SK-N-SH (cell line): Measurements from ENCODE around the gene GAN. TPM values are rescaled to one million over a fixed set of nuclear protein-coding genes. Genes with fewer than 3 reads are reported as not detected.

ENCODE experiments used
- CTCF ChIA-PET: fragments of 300-600, 350-600 bp; formaldehyde crosslinking; extraction: SDS; loops from one replicate; lab custom pipeline; 2021; lab: Yijun Ruan, JAX
- POLR2A ChIA-PET: fragments of 350-600 bp; sonication (Branson Sonifier 250); formaldehyde crosslinking; extraction: SDS; loops from one replicate; lab custom pipeline; 2020; ENCODE audit warnings: antibody characterized with exemption, inconsistent platforms; lab: Yijun Ruan, JAX
- DNase-seq: peaks from one replicate; pipeline ENCODE4 v3.0.0; 2012
- H2AFZ ChIP-seq: fragments of 200-600 bp; sonication (generic); 2 replicates; pipeline ENCODE4 v1.8.1; 2016; ENCODE audit warnings: antibody characterized with exemption, mild to moderate bottlenecking, low read depth
- H3F3A ChIP-seq: fragments of 200-600 bp; sonication (generic); replicated peaks from 2 replicates; pipeline ENCODE3; 2016; ENCODE audit warnings: antibody characterized with exemption, mild to moderate bottlenecking; ENCODE audit not compliant: insufficient read depth
- H3K27ac ChIP-seq, 2 experiments: fragments of 200-500 bp in 1 of 2; fragments of 200-600 bp in 1 of 2; sonication (Bioruptor generic) in 1 of 2; sonication (generic), shearing (Covaris generic) in 1 of 2; 2 replicates each; pipeline versions ENCODE4 v1.5.1 to v1.6.1; 2014 to 2016; ENCODE audit warnings: low read depth in 2 of 2, inconsistent platforms in 1 of 2, low read length in 1 of 2, mild to moderate bottlenecking in 1 of 2, mixed read lengths in 1 of 2
- H3K27me3 ChIP-seq: fragments of 200-600 bp; sonication (generic), shearing (Covaris generic); 2 replicates; pipeline ENCODE4 v1.6.1; 2016; ENCODE audit warnings: mixed run types; ENCODE audit not compliant: insufficient read depth
- H3K36me3 ChIP-seq, 2 experiments: fragments of 200-500 bp in 1 of 2; fragments of 200-600 bp in 1 of 2; sonication (Bioruptor generic) in 1 of 2; sonication (generic) in 1 of 2; replicated peaks in 1 of 2; 2 replicates each; pipeline versions ENCODE3 to v1.5.1; 2014 to 2016; ENCODE audit warnings: low read length in 1 of 2, mild to moderate bottlenecking in 1 of 2; ENCODE audit not compliant: insufficient read depth in 2 of 2, control insufficient read depth in 1 of 2
- H3K4me1 ChIP-seq, 2 experiments: fragments of 200-500 bp in 1 of 2; fragments of 200-600 bp in 1 of 2; sonication (Bioruptor generic) in 1 of 2; sonication (generic), shearing (Covaris generic) in 1 of 2; 2 replicates each; pipeline versions ENCODE4 v1.5.1 to v1.6.1; 2014 to 2016; ENCODE audit warnings: low read depth in 1 of 2, low read length in 1 of 2, mixed run types in 1 of 2; ENCODE audit not compliant: insufficient read depth in 2 of 2, control insufficient read depth in 1 of 2
- H3K4me2 ChIP-seq: fragments of 200-600 bp; sonication (generic), shearing (Covaris generic); 2 replicates; pipeline ENCODE4 v1.6.1; 2017; ENCODE audit warnings: mixed run types
- H3K4me3 ChIP-seq, 2 experiments: fragments of 200-500 bp in 1 of 2; fragments of 200-600 bp in 1 of 2; sonication (Bioruptor generic) in 1 of 2; sonication (generic), shearing (Covaris generic) in 1 of 2; 2 replicates each; pipeline versions ENCODE4 v1.5.1 to v1.8.1; 2014 to 2016; ENCODE audit warnings: low read depth in 2 of 2, inconsistent platforms in 1 of 2, low read length in 1 of 2, mild to moderate bottlenecking in 1 of 2, mixed read lengths in 1 of 2, moderate library complexity in 1 of 2
- H3K79me2 ChIP-seq: fragments of 200-600 bp; sonication (generic); 2 replicates; pipeline ENCODE4 v1.8.1; 2017; ENCODE audit warnings: mild to moderate bottlenecking; ENCODE audit not compliant: insufficient read depth
- H3K9ac ChIP-seq: fragments of 200-600 bp; sonication (generic); 2 replicates; pipeline ENCODE4 v1.6.1; 2017; ENCODE audit warnings: mixed run types
- H3K9me2 ChIP-seq: fragments of 200-600 bp; sonication (generic); 2 replicates; pipeline ENCODE4 v1.6.1; 2017; ENCODE audit warnings: mixed run types
- H3K9me3 ChIP-seq: fragments of 200-600 bp; sonication (generic); 2 replicates; pipeline ENCODE4 v1.6.1; 2017; ENCODE audit warnings: mixed run types, mild to moderate bottlenecking, moderate library complexity
- H4K20me1 ChIP-seq: fragments of 200-600 bp; sonication (generic); 2 replicates; pipeline ENCODE4 v1.6.1; 2017; ENCODE audit warnings: mild to moderate bottlenecking, mixed run types; ENCODE audit not compliant: insufficient read depth
- CTCF ChIP-seq: fragments of 200-600 bp; sonication (generic); IDR thresholded peaks from 2 replicates; pipeline ENCODE4 v1.6.1; 2017; ENCODE audit warnings: antibody characterized with exemption, mild to moderate bottlenecking, moderate library complexity
- EP300 ChIP-seq, 2 experiments: IDR thresholded peaks; 2 replicates each; pipeline versions ENCODE4 v1.4.0 to v1.6.1; 2012; ENCODE audit warnings: borderline replicate concordance in 1 of 2, low read depth in 1 of 2, low read length in 1 of 2
- EZH2phosphoT487 ChIP-seq: fragments of 200-600 bp; sonication (generic); IDR thresholded peaks from 2 replicates; pipeline ENCODE4 v1.6.1; 2017; ENCODE audit warnings: low read depth, mixed run types, mild to moderate bottlenecking, antibody characterized with exemption, moderate library complexity, borderline replicate concordance
- FOXM1 ChIP-seq: IDR thresholded peaks from 2 replicates; pipeline ENCODE4 v1.4.0; 2012; ENCODE audit warnings: low read depth, mild to moderate bottlenecking
- GATA2 ChIP-seq: sonication (generic); formaldehyde crosslinking; IDR thresholded peaks from 2 replicates; pipeline ENCODE4 v1.5.0; 2020; ENCODE audit warnings: mild to moderate bottlenecking, missing genetic modification reagents
- IRF3 ChIP-seq: fragments of 150-350 bp; IDR thresholded peaks from 2 replicates; pipeline ENCODE4 v1.6.1; 2016; ENCODE audit warnings: mild to moderate bottlenecking, low read depth, low read length
- MAX ChIP-seq: IDR thresholded peaks from 2 replicates; pipeline ENCODE4 v1.4.0; 2012; ENCODE audit warnings: low read depth
- MXI1 ChIP-seq: IDR thresholded peaks from 2 replicates; pipeline ENCODE4 v1.6.1; 2012; ENCODE audit warnings: mild to moderate bottlenecking, low read depth, low read length, improper control_type of control experiment
- NFIC ChIP-seq: IDR thresholded peaks from 2 replicates; pipeline ENCODE4 v1.4.0; 2012; ENCODE audit warnings: borderline replicate concordance
- NRF1 ChIP-seq: IDR thresholded peaks from 2 replicates; pipeline ENCODE4 v1.6.1; 2012; ENCODE audit warnings: low read depth, mild to moderate bottlenecking, low read length
- POLR2AphosphoS5 ChIP-seq: IDR thresholded peaks from 2 replicates; pipeline ENCODE4 v1.6.1; 2012; ENCODE audit warnings: low read depth, low read length
- RAD21 ChIP-seq: IDR thresholded peaks from 2 replicates; pipeline ENCODE4 v1.6.1; 2012; ENCODE audit warnings: mild to moderate bottlenecking, low read length
- SMC3 ChIP-seq: IDR thresholded peaks from 2 replicates; pipeline ENCODE4 v1.6.1; 2012; ENCODE audit warnings: low read depth, low read length, improper control_type of control experiment
- TAF1 ChIP-seq: IDR thresholded peaks from 2 replicates; pipeline ENCODE4 v1.6.1; 2012; ENCODE audit warnings: low read depth, mild to moderate bottlenecking, low read length, moderate library complexity, borderline replicate concordance
- TCF12 ChIP-seq: IDR thresholded peaks from 2 replicates; pipeline ENCODE4 v1.4.0; 2012
- USF1 ChIP-seq: IDR thresholded peaks from 2 replicates; pipeline ENCODE4 v1.4.0; 2012; ENCODE audit warnings: low read depth, borderline replicate concordance
- USF2 ChIP-seq: fragments of 150-350 bp; IDR thresholded peaks from 2 replicates; pipeline ENCODE4 v1.6.1; 2017; ENCODE audit warnings: antibody characterized with exemption, low read length, low read depth, borderline replicate concordance
- ZBTB33 ChIP-seq: IDR thresholded peaks from 2 replicates; pipeline ENCODE4 v1.4.0; 2012; ENCODE audit warnings: low read depth, borderline replicate concordance
- WGBS: methylation state at CpG from one replicate; pipeline ENCODE4 v1.1.6; 2017; ENCODE audit warnings: low lambda C conversion rate; 5-methylcytosine and 5-hydroxymethylcytosine counted together
- polyA plus RNA-seq, 3 experiments: library from polyadenylated mRNA; depleted of rRNA; stranded (reverse); fragments of >200 nt; gene quantifications; 2 replicates each; pipeline ENCODE4 v1.2.3, GENCODE V29; 2012

Gene GAN
- polyA plus RNA-seq, 1 of the 3 experiments (the other 2 are of a cell fraction) = 0.79 TPM

GRCh38 chr16:81283044-81283443, 31.7 kb upstream of the GAN start:
- Histone ChIP-seq H3K4me3 (no peak overlapping the region), H3K36me3 (no peaks in the 10 kb centered on the region), H3K4me2 (no peak overlapping the region), H3F3A (no peaks in the 10 kb centered on the region), H3K27me3 (no peaks in the 10 kb centered on the region), H3K27ac (no peak overlapping the region), H3K9me3 (no peaks in the 10 kb centered on the region), H3K79me2 (no peaks in the 10 kb centered on the region), H2AFZ (no peak overlapping the region), H3K4me1 (peaks cover 0 to 8% of the 10 kb centered on the region in 2 experiments; a peak in 1 of 4 replicates), H4K20me1 (no peaks in the 10 kb centered on the region), H3K9me2 (no peaks in the 10 kb centered on the region), H3K9ac (no peak overlapping the region)
- WGBS = 100% methylated on average over 2 of the region's 3 CpGs
- POLR2A ChIA-PET = no interaction called here
- no peak for DNase-seq
- CTCF ChIA-PET = no interaction called here
- TF ChIP-seq MAX = no peak
- no peak for TF ChIP-seq SMC3
- TF ChIP-seq NRF1 = no peak
- no peak for TF ChIP-seq MXI1
- no peak for TF ChIP-seq RAD21
- no peak for TF ChIP-seq GATA2 (CRISPR knock-in tag)
- TF ChIP-seq USF1 = no peak
- TF ChIP-seq FOXM1 = no peak
- TF ChIP-seq CTCF = no peak
- no peak for TF ChIP-seq ZBTB33
- TF ChIP-seq IRF3 = no peak
- TF ChIP-seq USF2 = no peak
- no peak for TF ChIP-seq TAF1
- no peak for TF ChIP-seq NFIC
- no peak for TF ChIP-seq EZH2phosphoT487
- TF ChIP-seq EP300 (IDR thresholded peaks at IDR 0.05; ENCODE audit: borderline replicate concordance in 1 of 2, low read depth in 1 of 2, low read length in 1 of 2) = no peak
- TF ChIP-seq TCF12 = no peak
- no peak for TF ChIP-seq POLR2AphosphoS5
